Progenitor cell of endocrine pancreas (in vitro differentiated cells): ENCODE measurements around the gene TLCD2. TPM values are rescaled to one million over a fixed set of nuclear protein-coding genes. Genes with fewer than 3 reads are reported as not detected.

ENCODE experiments used
- DNase-seq: peaks from one replicate; pipeline ENCODE4 v3.0.0; 2021; ENCODE audit warnings: low spot score; ENCODE audit not compliant: unreplicated experiment
- H3K27ac Mint-ChIP-seq: 2 replicates; pipeline ENCODE4 v1.8.0; 2021; ENCODE audit warnings: mild to moderate bottlenecking, moderate library complexity, mixed read lengths
- H3K27me3 Mint-ChIP-seq: 2 replicates; pipeline ENCODE4 v1.8.0; 2021; ENCODE audit warnings: mixed read lengths
- H3K36me3 Mint-ChIP-seq: 2 replicates; pipeline ENCODE4 v1.8.0; 2022; ENCODE audit warnings: mixed read lengths; ENCODE audit not compliant: insufficient read depth
- H3K4me1 Mint-ChIP-seq: 2 replicates; pipeline ENCODE4 v1.8.0; 2021; ENCODE audit warnings: low read depth, mixed read lengths
- H3K4me3 Mint-ChIP-seq: 2 replicates; pipeline ENCODE4 v1.8.0; 2021; ENCODE audit warnings: low read depth, mild to moderate bottlenecking, moderate library complexity, mixed read lengths
- H3K9me3 Mint-ChIP-seq: 2 replicates; pipeline ENCODE4 v1.8.0; 2021; ENCODE audit warnings: low read depth, mixed read lengths
- CTCF ChIP-seq: fragments of 200-600 bp; sonication (generic); IDR thresholded peaks from one replicate; pipeline ENCODE4 v1.5.0; 2021; ENCODE audit warnings: antibody characterized with exemption, mild to moderate bottlenecking; ENCODE audit not compliant: unreplicated experiment
- total RNA-seq: library from RNA; stranded (reverse); gene quantifications from 2 replicates; pipeline ENCODE4 v1.2.1, GENCODE V29; 2021

TLCD2 gene
- total RNA-seq, 1 donor from 2014 or later = 2.7 TPM

DNA sequence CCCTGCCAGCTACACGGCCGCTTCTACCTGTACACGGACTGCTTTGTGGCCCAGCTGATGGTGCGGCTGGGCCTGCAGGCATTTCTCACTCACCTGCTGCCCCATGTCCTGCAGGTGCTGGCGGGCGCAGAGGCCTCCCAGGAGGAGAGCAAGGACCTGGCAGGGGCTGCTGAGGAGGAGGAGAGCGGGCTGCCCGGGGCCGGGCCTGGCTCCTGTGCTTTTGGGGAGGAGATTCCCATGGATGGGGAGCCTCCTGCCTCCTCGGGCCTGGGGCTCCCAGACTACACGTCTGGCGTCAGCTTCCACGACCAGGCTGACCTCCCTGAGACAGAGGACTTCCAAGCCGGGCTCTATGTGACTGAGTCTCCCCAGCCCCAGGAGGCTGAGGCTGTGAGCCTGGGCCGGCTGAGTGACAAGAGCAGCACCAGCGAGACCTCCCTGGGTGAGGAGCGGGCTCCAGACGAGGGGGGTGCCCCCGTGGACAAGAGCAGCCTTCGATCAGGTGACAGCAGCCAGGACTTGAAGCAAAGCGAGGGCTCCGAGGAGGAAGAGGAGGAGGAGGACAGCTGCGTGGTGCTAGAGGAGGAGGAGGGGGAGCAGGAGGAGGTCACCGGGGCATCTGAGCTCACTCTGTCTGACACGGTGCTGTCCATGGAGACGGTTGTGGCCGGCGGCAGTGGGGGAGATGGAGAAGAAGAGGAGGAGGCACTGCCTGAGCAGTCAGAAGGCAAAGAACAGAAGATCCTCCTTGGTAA, 17.9 kb upstream of the TLCD2 start:
- TF ChIP-seq CTCF = no peak
- no peaks in the 10 kb centered on the region for H3K9me3 Mint-ChIP-seq
- no peak overlapping the region for H3K4me3 Mint-ChIP-seq
- peaks cover 1% of the 10 kb centered on the region for H3K36me3 Mint-ChIP-seq
- H3K4me1 Mint-ChIP-seq = peaks cover 3% of the 10 kb centered on the region
- DNase-seq = no peak
- no peak overlapping the region for H3K27ac Mint-ChIP-seq
- H3K27me3 Mint-ChIP-seq = no peaks in the 10 kb centered on the region

DNA sequence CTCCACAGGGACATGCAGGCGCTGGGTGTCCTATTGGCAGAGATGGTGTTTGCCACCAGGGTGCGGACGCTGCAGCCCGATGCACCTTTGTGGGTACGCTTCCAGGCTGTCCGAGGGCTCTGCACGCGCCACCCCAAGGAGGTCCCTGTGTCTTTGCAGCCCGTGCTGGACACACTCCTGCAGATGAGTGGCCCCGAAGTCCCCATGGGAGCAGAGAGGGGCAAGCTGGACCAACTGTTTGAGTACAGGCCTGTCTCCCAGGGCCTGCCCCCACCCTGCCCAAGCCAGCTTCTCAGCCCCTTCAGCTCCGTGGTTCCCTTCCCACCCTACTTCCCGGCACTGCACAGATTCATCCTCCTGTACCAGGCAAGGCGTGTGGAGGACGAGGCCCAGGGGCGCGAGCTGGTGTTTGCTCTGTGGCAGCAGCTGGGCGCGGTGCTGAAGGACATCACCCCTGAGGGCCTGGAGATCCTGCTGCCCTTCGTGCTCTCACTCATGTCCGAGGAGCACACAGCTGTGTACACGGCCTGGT, 17.1 kb upstream of the TLCD2 start:
- Mint-ChIP-seq H3K27me3 (no peaks in the 10 kb centered on the region), H3K9me3 (no peaks in the 10 kb centered on the region), H3K36me3 (peaks cover 1% of the 10 kb centered on the region), H3K4me1 (peaks cover 3% of the 10 kb centered on the region), H3K27ac (no peak overlapping the region), H3K4me3 (no peak overlapping the region)
- TF ChIP-seq CTCF = no peak
- DNase-seq = no peak

GRCh38 chr17:1726626-1727257, 16.6 kb upstream of the TLCD2 start:
- TF ChIP-seq CTCF = no peak
- no peaks in the 10 kb centered on the region for H3K27me3 Mint-ChIP-seq
- no peak overlapping the region for H3K4me3 Mint-ChIP-seq
- H3K36me3 Mint-ChIP-seq = peaks cover 1% of the 10 kb centered on the region
- H3K4me1 Mint-ChIP-seq = peaks cover 3% of the 10 kb centered on the region
- H3K9me3 Mint-ChIP-seq = no peaks in the 10 kb centered on the region
- no peak for DNase-seq
- no peak overlapping the region for H3K27ac Mint-ChIP-seq

DNA sequence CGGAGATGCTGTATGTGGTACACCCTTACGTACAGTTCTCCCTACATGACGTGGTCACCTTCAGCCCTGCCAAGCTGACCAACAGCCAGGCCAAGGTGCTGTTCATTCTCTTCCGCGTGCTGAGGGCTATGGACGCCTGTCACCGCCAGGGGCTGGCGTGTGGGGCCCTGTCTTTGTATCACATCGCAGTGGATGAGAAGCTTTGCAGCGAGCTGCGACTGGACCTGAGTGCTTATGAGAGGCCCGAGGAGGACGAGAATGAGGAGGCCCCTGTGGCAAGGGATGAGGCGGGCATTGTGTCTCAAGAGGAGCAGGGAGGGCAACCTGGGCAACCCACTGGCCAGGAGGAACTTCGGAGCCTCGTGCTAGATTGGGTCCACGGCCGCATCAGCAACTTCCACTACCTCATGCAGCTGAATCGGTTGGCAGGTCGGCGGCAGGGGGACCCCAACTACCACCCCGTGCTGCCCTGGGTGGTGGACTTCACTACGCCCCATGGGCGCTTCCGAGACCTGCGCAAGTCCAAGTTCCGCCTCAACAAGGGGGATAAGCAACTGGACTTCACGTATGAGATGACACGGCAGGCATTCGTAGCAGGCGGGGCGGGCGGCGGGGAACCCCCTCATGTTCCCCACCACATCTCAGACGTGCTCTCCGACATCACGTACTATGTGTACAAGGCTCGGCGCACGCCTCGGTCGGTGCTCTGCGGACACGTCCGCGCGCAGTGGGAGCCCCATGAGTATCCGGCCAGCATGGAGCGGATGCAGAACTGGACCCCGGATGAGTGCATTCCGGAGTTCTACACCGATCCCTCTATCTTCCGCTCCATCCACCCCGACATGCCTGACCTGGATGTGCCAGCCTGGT, 15.7 kb upstream of the TLCD2 start:
- Mint-ChIP-seq H3K27ac (no peak overlapping the region), H3K36me3 (peaks cover 1% of the 10 kb centered on the region), H3K4me3 (peak overlapping the region; percentile 61), H3K27me3 (no peaks in the 10 kb centered on the region), H3K9me3 (no peaks in the 10 kb centered on the region), H3K4me1 (peaks cover 3% of the 10 kb centered on the region)
- no peak for DNase-seq
- TF ChIP-seq CTCF = no peak
